ENCODE measurements around the gene DYNC1H1. TPM values are rescaled to one million over a fixed set of nuclear protein-coding genes. Genes with fewer than 3 reads are reported as not detected.
A peak's percentile ranks its signal among the peaks of the same experiment; 100 is the strongest.

Gene DYNC1H1
- total RNA-seq, 1 donor from 2014 or later, result 348 TPM

GRCh38 chr14:101937926-101938767 is 26.2 kb upstream of the DYNC1H1 start:
- intact Hi-C loops (cut with DNase I), result no loop called here
- DNase-seq (ENCODE audit: missing footprints) (peak; percentile 23), ATAC-seq (no peak)

GRCh38 chr14:101939646-101940170 is 24.7 kb upstream of the DYNC1H1 start:
- DNase-seq (ENCODE audit: missing footprints) (no peak), ATAC-seq (no peak)
- intact Hi-C loops (cut with DNase I), result no loop called here

- intact Hi-C loops (cut with DNase I), result no loop called here
- peak; percentile 34 for DNase-seq (ENCODE audit: missing footprints)
- no peak for ATAC-seq
These were observed 19.9 kb upstream of the DYNC1H1 start for GRCh38 chr14:101944451-101944850.

- DNase-seq (ENCODE audit: missing footprints), result no peak
- intact Hi-C loops (cut with DNase I), result loop anchor here (5.0 kb wide), 1 partner anchor 238 kb away; no protein-coding TSS in a partner anchor
- ATAC-seq, result no peak
These were observed 19.2 kb upstream of the DYNC1H1 start for GRCh38 chr14:101945171-101945570.

- ATAC-seq (peak; percentile 2), DNase-seq (ENCODE audit: missing footprints) (no peak)
- intact Hi-C loops (cut with DNase I), result loop anchor here (5.0 kb wide), 1 partner anchor 240 kb away; no protein-coding TSS in a partner anchor
These were observed 16.8 kb upstream of the DYNC1H1 start for GRCh38 chr14:101947577-101947903.

GRCh38 chr14:101947904-101948665 is 16.3 kb upstream of the DYNC1H1 start:
- DNase-seq (ENCODE audit: missing footprints) (peak; percentile 100), ATAC-seq (peak; percentile 99)
- intact Hi-C loops (cut with DNase I), result loop anchor here (1.0 to 5.0 kb wide), 2 partner anchors 187 to 241 kb away; partner anchors contain the start of gene PPP2R5C

- no peak for DNase-seq (ENCODE audit: missing footprints)
These were observed 15.6 kb upstream of the DYNC1H1 start for GRCh38 chr14:101948666-101949216.

GRCh38 chr14:101950100-101950499 is 14.3 kb upstream of the DYNC1H1 start:
- DNase-seq (ENCODE audit: missing footprints) (no peak), ATAC-seq (no peak)
- intact Hi-C loops (cut with DNase I), result no loop called here

More at GRCh38 chr14:101948666-101949216, 15.6 kb upstream of the DYNC1H1 start:
- ATAC-seq, result no peak
- intact Hi-C loops (cut with DNase I), result loop anchor here (1.0 to 5.0 kb wide), 2 partner anchors 187 to 241 kb away; partner anchors contain the start of gene PPP2R5C

GRCh38 chr14:101950516-101951215 is 13.7 kb upstream of the DYNC1H1 start:
- no peak for ATAC-seq
- DNase-seq (ENCODE audit: missing footprints), result peak; percentile 17
- intact Hi-C loops (cut with DNase I), result no loop called here

- ATAC-seq (no peak), DNase-seq (ENCODE audit: missing footprints) (no peak)
- intact Hi-C loops (cut with DNase I), result no loop called here
These were observed 11.2 kb upstream of the DYNC1H1 start for GRCh38 chr14:101953151-101953550.

- ATAC-seq, result no peak
- DNase-seq (ENCODE audit: missing footprints), result no peak
- intact Hi-C loops (cut with DNase I), result no loop called here
These were observed 9.9 kb upstream of the DYNC1H1 start for GRCh38 chr14:101954501-101954900.

GRCh38 chr14:101955695-101956161 is 8.6 kb upstream of the DYNC1H1 start:
- no peak for ATAC-seq
- no peak for DNase-seq (ENCODE audit: missing footprints)
- intact Hi-C loops (cut with DNase I), result no loop called here

GRCh38 chr14:101956179-101956885 is 8.0 kb upstream of the DYNC1H1 start:
- intact Hi-C loops (cut with DNase I), result no loop called here
- ATAC-seq, result no peak
- no peak for DNase-seq (ENCODE audit: missing footprints)

- intact Hi-C loops (cut with DNase I), result no loop called here
- DNase-seq (ENCODE audit: missing footprints), result no peak
- ATAC-seq, result no peak
These were observed 6.8 kb upstream of the DYNC1H1 start for GRCh38 chr14:101957406-101958234.

- DNase-seq (ENCODE audit: missing footprints), result no peak
- ATAC-seq, result no peak
- intact Hi-C loops (cut with DNase I), result no loop called here
These were observed 5.8 kb upstream of the DYNC1H1 start for GRCh38 chr14:101958418-101959180.

GRCh38 chr14:101959277-101959676 is 5.1 kb upstream of the DYNC1H1 start:
- DNase-seq (ENCODE audit: missing footprints), result no peak
- ATAC-seq, result no peak
- intact Hi-C loops (cut with DNase I), result no loop called here

Measured in Right ventricle myocardium inferior (tissue), 1 donor.